Gastroesophageal sphincter (tissue), 4 donors: ENCODE data around the gene MYH7. TPM values are rescaled to one million over a fixed set of nuclear protein-coding genes. Genes with fewer than 3 reads are reported as not detected.

Experiments
- ATAC-seq: fragments of 150-250 bp; one replicate; pipeline ENCODE4 v1.9.1; 2016; ENCODE audit warnings: mild to moderate bottlenecking, moderate library complexity
- H3K27ac ChIP-seq, 4 donors: fragments of 200-600 bp; sonication (generic) in 3 of 4; 1 replicate in 3 of 4; 2 replicates in 1 of 4; pipeline ENCODE4 v1.5.1; 2016 to 2019
- H3K27me3 ChIP-seq: fragments of 200-600 bp; sonication (generic); one replicate; pipeline ENCODE4 v1.5.1; 2019
- H3K36me3 ChIP-seq, 2 donors: fragments of 200-600 bp; sonication (generic); one replicate each; pipeline ENCODE4 v1.5.1; 2019; ENCODE audit warnings: control low read depth in 1 of 2
- H3K4me1 ChIP-seq, 3 donors: fragments of 200-600 bp; sonication (generic); 1 replicate in 2 of 3; 2 replicates in 1 of 3; pipeline ENCODE4 v1.5.1; 2016 to 2019; ENCODE audit warnings: control low read depth in 2 of 3
- H3K4me3 ChIP-seq, 2 donors: fragments of 200-600 bp; sonication (generic); one replicate each; pipeline ENCODE4 v1.5.1; 2019; ENCODE audit warnings: mild to moderate bottlenecking in 1 of 2, moderate library complexity in 1 of 2
- H3K9me3 ChIP-seq, 3 donors: fragments of 200-600 bp; sonication (generic); one replicate each; pipeline ENCODE4 v1.5.1; 2017 to 2019; ENCODE audit warnings: control low read depth in 2 of 3
- CTCF ChIP-seq, 4 experiments: fragments of 200-600 bp in 2 of 4; fragments of 450-650 bp in 2 of 4; sonication (generic) in 1 of 4; IDR thresholded peaks; one replicate each; pipeline ENCODE4 v1.5.1; 2017 to 2019; ENCODE audit warnings: antibody characterized with exemption in 4 of 4, mild to moderate bottlenecking in 2 of 4, moderate library complexity in 2 of 4
- EP300 ChIP-seq: sonication (generic); formaldehyde crosslinking; IDR thresholded peaks from one replicate; pipeline ENCODE4 v1.6.1; 2017; ENCODE audit warnings: antibody characterized with exemption, mild to moderate bottlenecking
- POLR2A ChIP-seq, 2 donors: fragments of 450-650 bp; IDR thresholded peaks; one replicate each; pipeline ENCODE4 v1.6.1; 2017; ENCODE audit warnings: antibody characterized with exemption in 2 of 2, mild to moderate bottlenecking in 2 of 2, moderate library complexity in 1 of 2
- POLR2AphosphoS5 ChIP-seq: sonication (generic); formaldehyde crosslinking; IDR thresholded peaks from one replicate; pipeline ENCODE4 v1.6.1; 2017; ENCODE audit warnings: antibody characterized with exemption
- WGBS, 2 donors: methylation state at CpG; one replicate each; pipeline ENCODE4 v1.1.5; 2018; ENCODE audit warnings: low coverage in 1 of 2; 5-methylcytosine and 5-hydroxymethylcytosine counted together
- total RNA-seq, 4 donors: library from RNA; depleted of rRNA; stranded (reverse); fragments of >200 nt; gene quantifications; one replicate each; pipeline ENCODE4 v1.1.0, GENCODE V29; 2016

Gene MYH7
- total RNA-seq, 4 donors from 2014 or later, result not detected

GRCh38 chr14:23449314-23449713 lies 13.9 kb upstream of the MYH7 start:
- Histone ChIP-seq H3K4me3 (no peak overlapping the region), H3K27ac (no peak overlapping the region), H3K36me3 (no peaks in the 10 kb centered on the region), H3K9me3 (no peaks in the 10 kb centered on the region), H3K27me3 (peaks cover 22% of the 10 kb centered on the region), H3K4me1 (no peaks in the 10 kb centered on the region)
- ATAC-seq, result no peak
- 64 to 83% methylated on average over 1 of the region's 1 CpG for WGBS, 2 donors
- TF ChIP-seq POLR2A (IDR thresholded peaks at IDR 0.05), result no peak

- Histone ChIP-seq H3K27me3 (peaks cover 18% of the 10 kb centered on the region), H3K4me1 (no peaks in the 10 kb centered on the region), H3K4me3 (no peak overlapping the region), H3K9me3 (no peaks in the 10 kb centered on the region), H3K36me3 (no peaks in the 10 kb centered on the region), H3K27ac (no peak overlapping the region)
- no peak for ATAC-seq
- TF ChIP-seq CTCF (IDR thresholded peaks at IDR 0.05) (no peak), POLR2A (IDR thresholded peaks at IDR 0.05) (no peak), POLR2AphosphoS5 (no peak), EP300 (no peak)
- 79 to 90% methylated on average over 3 to 7 of the region's 7 CpGs for WGBS, 2 donors
Measured at GRCh38 chr14:23447361-23448350, 12.2 kb upstream of the MYH7 start.

- no peak for TF ChIP-seq POLR2A (IDR thresholded peaks at IDR 0.05)
- no peak for TF ChIP-seq EP300
- no peak for TF ChIP-seq POLR2AphosphoS5
- TF ChIP-seq CTCF (IDR thresholded peaks at IDR 0.05), result no peak
- Histone ChIP-seq H3K9me3 (no peaks in the 10 kb centered on the region), H3K27ac (no peak overlapping the region), H3K4me1 (no peaks in the 10 kb centered on the region), H3K4me3 (no peak overlapping the region), H3K27me3 (peaks cover 13% of the 10 kb centered on the region), H3K36me3 (no peaks in the 10 kb centered on the region)
- ATAC-seq, result no peak
- WGBS, 2 donors, result 44 to 87% methylated on average over 4 of the region's 4 CpGs
Measured at GRCh38 chr14:23446291-23446851, 10.9 kb upstream of the MYH7 start.

- Histone ChIP-seq H3K9me3 (no peaks in the 10 kb centered on the region), H3K4me3 (no peak overlapping the region), H3K27ac (no peak overlapping the region), H3K36me3 (no peaks in the 10 kb centered on the region), H3K27me3 (peaks cover 9% of the 10 kb centered on the region), H3K4me1 (no peaks in the 10 kb centered on the region)
- 56 to 89% methylated on average over 2 to 4 of the region's 4 CpGs for WGBS, 2 donors
- ATAC-seq, result no peak
- TF ChIP-seq EP300, result no peak
- no peak for TF ChIP-seq CTCF (IDR thresholded peaks at IDR 0.05)
- TF ChIP-seq POLR2AphosphoS5, result no peak
- no peak for TF ChIP-seq POLR2A (IDR thresholded peaks at IDR 0.05)
Measured at GRCh38 chr14:23445773-23446172, 10.3 kb upstream of the MYH7 start.

- no peak for ATAC-seq
Measured at GRCh38 chr14:23444314-23444713, 8.9 kb upstream of the MYH7 start.

More at GRCh38 chr14:23444314-23444713, 8.9 kb upstream of the MYH7 start:
- TF ChIP-seq POLR2A (IDR thresholded peaks at IDR 0.05), result no peak
- no peak for TF ChIP-seq POLR2AphosphoS5
- TF ChIP-seq EP300, result no peak
- TF ChIP-seq CTCF (IDR thresholded peaks at IDR 0.05), result no peak
- no peaks in the 10 kb centered on the region for H3K36me3 ChIP-seq
- WGBS, 2 donors, result 45 to 67% methylated on average over 1 of the region's 1 CpG
- H3K4me3 ChIP-seq, result no peak overlapping the region
- H3K27me3 ChIP-seq, result no peaks in the 10 kb centered on the region
- no peak overlapping the region for H3K27ac ChIP-seq
- no peaks in the 10 kb centered on the region for H3K9me3 ChIP-seq
- no peaks in the 10 kb centered on the region for H3K4me1 ChIP-seq
